CD4-positive, alpha-beta memory T cell (primary cell): ENCODE results near the gene NAA25. TPM values are rescaled to one million over a fixed set of nuclear protein-coding genes. Genes with fewer than 3 reads are reported as not detected.
"Not testable (repeated sequence)": the region's sequence is repeated elsewhere in the genome, so short reads cannot be mapped to it uniquely, and the experiment has no call there.

Experiments
- CTCF ChIA-PET: fragments of 350-600 bp; sonication (Branson Sonifier 250); formaldehyde crosslinking; loops from one replicate; lab custom pipeline; 2021; ENCODE audit warnings: inconsistent platforms; ENCODE audit not compliant: partially characterized antibody; lab: Charles Lee
- POLR2A ChIA-PET: fragments of 350-600 bp; sonication (Branson Sonifier 250); formaldehyde crosslinking; loops from one replicate; lab custom pipeline; 2021; ENCODE audit not compliant: partially characterized antibody; lab: Charles Lee
- DNase-seq, 5 donors: peaks; one replicate each; pipeline versions ENCODE4 v3.0.0 to v3.0.0-alpha.2; 2020 to 2022; ENCODE audit warnings: mixed read lengths in 1 of 5
- H3K27ac ChIP-seq: one replicate; pipeline ENCODE4 v1.7.0; 2013; ENCODE audit warnings: low read depth, low read length
- H3K27me3 ChIP-seq: 2 replicates; pipeline ENCODE4 v1.7.0; 2013; ENCODE audit warnings: mild to moderate bottlenecking, low read length, moderate library complexity; ENCODE audit not compliant: insufficient read depth
- H3K36me3 ChIP-seq: 2 replicates; pipeline ENCODE4 v1.7.0; 2013; ENCODE audit warnings: mild to moderate bottlenecking, low read length, moderate library complexity; ENCODE audit not compliant: insufficient read depth
- H3K4me1 ChIP-seq: 2 replicates; pipeline ENCODE4 v1.7.0; 2013; ENCODE audit warnings: mild to moderate bottlenecking, low read length, moderate library complexity; ENCODE audit not compliant: insufficient read depth
- H3K4me3 ChIP-seq, 2 donors: one replicate each; pipeline ENCODE4 v1.7.0; 2013; ENCODE audit warnings: low read length in 2 of 2, mild to moderate bottlenecking in 1 of 2
- H3K9me3 ChIP-seq, 2 donors: one replicate each; pipeline ENCODE4 v1.7.0; 2013; ENCODE audit warnings: low read length in 2 of 2, control low read depth in 1 of 2; ENCODE audit not compliant: control insufficient read depth in 1 of 2
- H3K27ac Mint-ChIP-seq, 7 donors: one replicate each; pipeline ENCODE4 v1.8.0; 2020 to 2021; ENCODE audit warnings: mixed read lengths in 7 of 7, mild to moderate bottlenecking in 6 of 7, inconsistent platforms in 3 of 7, moderate library complexity in 3 of 7
- H3K27me3 Mint-ChIP-seq, 2 donors: one replicate each; pipeline ENCODE4 v1.8.0; 2020 to 2021; ENCODE audit warnings: mixed read lengths in 2 of 2
- H3K36me3 Mint-ChIP-seq, 2 donors: one replicate each; pipeline ENCODE4 v1.8.0; 2020 to 2021; ENCODE audit warnings: mixed read lengths in 2 of 2, inconsistent platforms in 1 of 2, mild to moderate bottlenecking in 1 of 2
- H3K4me1 Mint-ChIP-seq, 4 donors: one replicate each; pipeline ENCODE4 v1.8.0; 2020 to 2021; ENCODE audit warnings: mixed read lengths in 4 of 4, mild to moderate bottlenecking in 1 of 4
- H3K4me3 Mint-ChIP-seq, 8 donors: one replicate each; pipeline ENCODE4 v1.8.0; 2020 to 2021; ENCODE audit warnings: mixed read lengths in 8 of 8, mild to moderate bottlenecking in 7 of 8, moderate library complexity in 6 of 8, inconsistent platforms in 3 of 8
- H3K9me3 Mint-ChIP-seq, 8 donors: one replicate each; pipeline ENCODE4 v1.8.0; 2020 to 2021; ENCODE audit warnings: mixed read lengths in 8 of 8, mild to moderate bottlenecking in 5 of 8, inconsistent platforms in 3 of 8, moderate library complexity in 1 of 8
- intact Hi-C: fragments of 100-400 bp; cut with micrococcal nuclease; formaldehyde crosslinking; loops from one replicate; pipeline ENCODE4 v1.15.1; 2023
- polyA plus RNA-seq, 2 donors: library from polyadenylated mRNA; unstranded; fragments of 300-500 nt; fragmentation: Illumina TruSeq; gene quantifications; one replicate each; pipeline ENCODE4 v1.2.3, GENCODE V29; 2021
- total RNA-seq, 2 experiments: library from RNA; stranded (reverse); gene quantifications; one replicate each; pipeline ENCODE4 v1.2.3, GENCODE V29; 2021

Gene NAA25
- total and polyA plus RNA-seq, 4 experiments from 2014 or later, result 8.5 to 35.3 (median 21.9) TPM

- intact Hi-C loops, result loop anchor here (2.0 to 5.0 kb wide), 2 partner anchors 169 to 376 kb away; partner anchors contain the start of gene MAPKAPK5
- no peak for DNase-seq
- H3K4me3 ChIP-seq, result peak overlapping the region; percentile 68 to 99
- no peaks in the 10 kb centered on the region for H3K27me3 ChIP-seq
- ChIA-PET POLR2A (interaction anchor here (1.2 to 8.6 kb wide), 11 partner anchors 9 to 170 kb away, joined by 3 to 344 read pairs (median 27); partner anchors contain the start of genes MAPKAPK5, NAA25 and TRAFD1), CTCF (interaction anchor here (3.2 to 3.8 kb wide), 4 partner anchors 10 to 67 kb away, joined by 26 to 85 read pairs (median 46); no protein-coding TSS in a partner anchor)
- no peaks in the 10 kb centered on the region for H3K9me3 ChIP-seq
- Mint-ChIP-seq H3K4me3 (peak overlapping the region; percentile 87 to 98 (median 93)), H3K9me3 (peaks cover 0 to 4% (median 0%) of the 10 kb centered on the region in 8 donors), H3K27me3 (no peaks in the 10 kb centered on the region), H3K36me3 (peaks cover 22 to 24% of the 10 kb centered on the region in 2 donors), H3K4me1 (peaks cover 38 to 73% (median 52%) of the 10 kb centered on the region in 4 donors), H3K27ac (peak overlapping the region; percentile 96 to 99 (median 99))
- H3K27ac ChIP-seq, result peak overlapping the region; percentile 97
- peaks cover 11% of the 10 kb centered on the region for H3K36me3 ChIP-seq
- peaks cover 78% of the 10 kb centered on the region for H3K4me1 ChIP-seq
Observed at GRCh38 chr12:112011685-112012084, 96.9 kb downstream of the NAA25 start.

GRCh38 chr12:112010415-112011344, 97.9 kb downstream of the NAA25 start:
- Mint-ChIP-seq H3K4me3 (peak overlapping the region; percentile 87 to 98 (median 93)), H3K27me3 (no peaks in the 10 kb centered on the region), H3K9me3 (peaks cover 0 to 4% (median 0%) of the 10 kb centered on the region in 8 donors), H3K36me3 (peaks cover 15 to 16% of the 10 kb centered on the region in 2 donors), H3K27ac (peak overlapping the region; percentile 96 to 99 (median 99)), H3K4me1 (peaks cover 37 to 74% (median 54%) of the 10 kb centered on the region in 4 donors)
- intact Hi-C loops, result loop anchor here (5.0 kb wide), 1 partner anchor 377 kb away; no protein-coding TSS in a partner anchor
- Histone ChIP-seq H3K27me3 (no peaks in the 10 kb centered on the region), H3K9me3 (no peaks in the 10 kb centered on the region), H3K4me3 (peak overlapping the region in 1 of 2 donors; percentile 68), H3K4me1 (peaks cover 81% of the 10 kb centered on the region), H3K27ac (peak overlapping the region; percentile 97), H3K36me3 (peaks cover 4% of the 10 kb centered on the region)
- ChIA-PET POLR2A (interaction anchor here (1.1 to 8.6 kb wide), 3 partner anchors 8 to 59 kb away, joined by 3 to 344 read pairs (median 189); no protein-coding TSS in a partner anchor), CTCF (interaction anchor here (1.3 to 1.5 kb wide), 2 partner anchors 10 to 13 kb away, joined by 7 to 9 read pairs; no protein-coding TSS in a partner anchor)
- no peak for DNase-seq

DNA sequence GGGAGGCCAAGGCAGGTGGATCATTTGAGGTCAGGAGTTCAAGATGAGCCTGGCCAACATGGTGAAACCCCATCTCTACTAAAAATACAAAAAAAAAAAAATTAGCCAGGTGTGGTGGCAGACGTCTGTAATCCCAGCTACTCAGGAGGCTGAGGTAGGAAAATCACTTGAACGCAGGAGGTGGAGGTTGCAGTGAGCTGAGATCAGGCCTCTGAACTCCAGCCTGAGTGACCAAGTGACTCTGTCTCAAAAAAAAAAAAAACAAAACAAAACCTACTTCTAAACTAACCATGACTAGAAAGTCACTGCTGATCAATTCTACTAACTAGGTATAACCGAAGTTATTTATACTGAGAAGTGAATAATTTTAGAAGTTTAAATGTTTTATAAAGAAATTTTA, 99.0 kb downstream of the NAA25 start:
- CTCF ChIA-PET, result interaction anchor here (1.3 to 1.5 kb wide), 2 partner anchors 9 to 12 kb away, joined by 7 to 9 read pairs; no protein-coding TSS in a partner anchor
- H3K9me3 ChIP-seq, H3K27ac ChIP-seq, H3K27me3 Mint-ChIP-seq, DNase-seq, H3K36me3 ChIP-seq, H3K27me3 ChIP-seq, intact Hi-C loops, H3K4me3 ChIP-seq, H3K4me3 Mint-ChIP-seq, H3K9me3 Mint-ChIP-seq: not testable (repeated sequence)
- H3K36me3 Mint-ChIP-seq, result peaks cover 10 to 13% of the 10 kb centered on the region in 2 donors
- H3K4me1 ChIP-seq, result peaks cover 80% of the 10 kb centered on the region
- H3K4me1 Mint-ChIP-seq, result peaks cover 38 to 73% (median 54%) of the 10 kb centered on the region in 4 donors
- POLR2A ChIA-PET, result interaction anchor here (1.1 to 8.6 kb wide), 3 partner anchors 7 to 58 kb away, joined by 3 to 344 read pairs (median 189); no protein-coding TSS in a partner anchor
- peak overlapping the region in 2 of 7 donors; percentile 73 to 96 for H3K27ac Mint-ChIP-seq

GRCh38 chr12:112008918-112009317, 99.7 kb downstream of the NAA25 start:
- DNase-seq, result no peak
- Histone ChIP-seq H3K9me3 (no peaks in the 10 kb centered on the region), H3K4me3 (no peak overlapping the region), H3K27me3 (no peaks in the 10 kb centered on the region), H3K27ac (no peak overlapping the region), H3K4me1 (peaks cover 81% of the 10 kb centered on the region), H3K36me3 (no peaks in the 10 kb centered on the region)
- intact Hi-C loops, result no loop called here
- ChIA-PET POLR2A (interaction anchor here (6.2 to 8.6 kb wide), 2 partner anchors 6 to 14 kb away, joined by 189 to 344 read pairs; no protein-coding TSS in a partner anchor), CTCF (no interaction called here)
- H3K27ac Mint-ChIP-seq, result peak overlapping the region in 6 of 7 donors; percentile 32 to 96 (median 63)
- H3K4me3 Mint-ChIP-seq, result peak overlapping the region in 1 of 8 donors; percentile 59
- peaks cover 5 to 6% of the 10 kb centered on the region in 2 donors for H3K36me3 Mint-ChIP-seq
- peaks cover 0 to 4% (median 0%) of the 10 kb centered on the region in 8 donors for H3K9me3 Mint-ChIP-seq
- peaks cover 33 to 68% (median 48%) of the 10 kb centered on the region in 4 donors for H3K4me1 Mint-ChIP-seq
- no peaks in the 10 kb centered on the region for H3K27me3 Mint-ChIP-seq

- peak overlapping the region in 1 of 8 donors; percentile 7 for H3K4me3 Mint-ChIP-seq
- H3K4me1 Mint-ChIP-seq, result peaks cover 38 to 75% (median 51%) of the 10 kb centered on the region in 4 donors
- H3K36me3 ChIP-seq, result no peaks in the 10 kb centered on the region
- no peak for DNase-seq
- H3K9me3 Mint-ChIP-seq, result peaks cover 0 to 4% (median 0%) of the 10 kb centered on the region in 8 donors
- H3K9me3 ChIP-seq, result no peaks in the 10 kb centered on the region
- H3K27ac Mint-ChIP-seq, result peak overlapping the region in 3 of 7 donors; percentile 48 to 70 (median 57)
- H3K4me1 ChIP-seq, result peaks cover 90% of the 10 kb centered on the region
- no peak overlapping the region for H3K4me3 ChIP-seq
- H3K27me3 Mint-ChIP-seq, result no peaks in the 10 kb centered on the region
- H3K27me3 ChIP-seq, result no peaks in the 10 kb centered on the region
- intact Hi-C loops, result no loop called here
- H3K36me3 Mint-ChIP-seq, result peaks cover 3 to 5% of the 10 kb centered on the region in 2 donors
- CTCF ChIA-PET, result no interaction called here
- POLR2A ChIA-PET, result interaction anchor here (0.8 to 0.9 kb wide), 2 partner anchors 12 to 42 kb away, joined by 3 to 4 read pairs; no protein-coding TSS in a partner anchor
- H3K27ac ChIP-seq, result no peak overlapping the region
Observed at GRCh38 chr12:112007945-112008344, 100.6 kb downstream of the NAA25 start.

- CTCF ChIA-PET, result interaction anchor here (4.8 kb wide), 1 partner anchor 61 kb away, joined by 17 read pairs; no protein-coding TSS in a partner anchor
- no peak for DNase-seq
- no peaks in the 10 kb centered on the region for H3K27me3 Mint-ChIP-seq
- Histone ChIP-seq H3K27ac (no peak overlapping the region), H3K9me3 (no peaks in the 10 kb centered on the region), H3K27me3 (no peaks in the 10 kb centered on the region), H3K4me3 (no peak overlapping the region), H3K4me1 (peaks cover 87% of the 10 kb centered on the region), H3K36me3 (no peaks in the 10 kb centered on the region)
- peaks cover 36 to 65% (median 50%) of the 10 kb centered on the region in 4 donors for H3K4me1 Mint-ChIP-seq
- no peaks in the 10 kb centered on the region for H3K9me3 Mint-ChIP-seq
- intact Hi-C loops, result no loop called here
- H3K4me3 Mint-ChIP-seq, result peak overlapping the region in 4 of 8 donors; percentile 8 to 41 (median 36)
- peaks cover 2 to 4% of the 10 kb centered on the region in 2 donors for H3K36me3 Mint-ChIP-seq
- peak overlapping the region; percentile 10 to 85 (median 69) for H3K27ac Mint-ChIP-seq
- POLR2A ChIA-PET, result interaction anchor here (1.5 to 5.5 kb wide), 3 partner anchors 6 to 12 kb away, joined by 8 to 189 read pairs (median 9); partner anchors contain the start of genes ERP29 and TMEM116
Observed at GRCh38 chr12:112005419-112006395, 102.9 kb downstream of the NAA25 start.
